A673 (cell line): ENCODE results near the gene DNAJC3.

Experiments
- EZH2 ChIP-seq: fragments of 200-600 bp; sonication (generic); IDR thresholded peaks from 2 replicates; pipeline ENCODE4 v1.6.1; 2017; ENCODE audit warnings: borderline replicate concordance, low read depth, mild to moderate bottlenecking, mixed read lengths, antibody characterized with exemption, low read length; ENCODE audit not compliant: poor library complexity, severe bottlenecking
- TF ChIP-seq, protein P1 (sequence below): fragments of 300-800, 200-600 bp; sonication (generic); conservative IDR thresholded peaks from 2 replicates; pipeline ENCODE4 v1.5.1; 2017; ENCODE audit warnings: low read depth, mild to moderate bottlenecking, antibody characterized with exemption, low read length, moderate library complexity, mixed read lengths

GRCh38 chr13:95800436-95800835, 123.5 kb downstream of the DNAJC3 start:
- TF ChIP-seq, protein P1, sequence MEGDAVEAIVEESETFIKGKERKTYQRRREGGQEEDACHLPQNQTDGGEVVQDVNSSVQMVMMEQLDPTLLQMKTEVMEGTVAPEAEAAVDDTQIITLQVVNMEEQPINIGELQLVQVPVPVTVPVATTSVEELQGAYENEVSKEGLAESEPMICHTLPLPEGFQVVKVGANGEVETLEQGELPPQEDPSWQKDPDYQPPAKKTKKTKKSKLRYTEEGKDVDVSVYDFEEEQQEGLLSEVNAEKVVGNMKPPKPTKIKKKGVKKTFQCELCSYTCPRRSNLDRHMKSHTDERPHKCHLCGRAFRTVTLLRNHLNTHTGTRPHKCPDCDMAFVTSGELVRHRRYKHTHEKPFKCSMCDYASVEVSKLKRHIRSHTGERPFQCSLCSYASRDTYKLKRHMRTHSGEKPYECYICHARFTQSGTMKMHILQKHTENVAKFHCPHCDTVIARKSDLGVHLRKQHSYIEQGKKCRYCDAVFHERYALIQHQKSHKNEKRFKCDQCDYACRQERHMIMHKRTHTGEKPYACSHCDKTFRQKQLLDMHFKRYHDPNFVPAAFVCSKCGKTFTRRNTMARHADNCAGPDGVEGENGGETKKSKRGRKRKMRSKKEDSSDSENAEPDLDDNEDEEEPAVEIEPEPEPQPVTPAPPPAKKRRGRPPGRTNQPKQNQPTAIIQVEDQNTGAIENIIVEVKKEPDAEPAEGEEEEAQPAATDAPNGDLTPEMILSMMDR = no peak
- TF ChIP-seq EZH2 = no peak
